Posterior vena cava (tissue), 2 donors: ENCODE results near the gene UBE2V1. TPM values are rescaled to one million over a fixed set of nuclear protein-coding genes. Genes with fewer than 3 reads are reported as not detected.
"Not testable (repeated sequence)": the region's sequence is repeated elsewhere in the genome, so short reads cannot be mapped to it uniquely, and the experiment has no call there.

Source experiments
- DNase-seq: peaks from one replicate; pipeline ENCODE4 v3.0.0-alpha.2; 2020; ENCODE audit warnings: low spot score
- intact Hi-C, 2 donors: fragments of 100-400 bp; cut with DNase I; formaldehyde crosslinking; loops; one replicate each; pipeline versions ENCODE4 v1.14.1 to v1.14.2; 2022 to 2023
- long read RNA-seq, 2 donors: library from polyadenylated mRNA; unstranded; transcript quantifications; one replicate each; pipeline ENCODE4 v2.0.0, GENCODE V29; 2020 to 2021
- total RNA-seq, 2 donors: library from RNA; stranded (reverse); fragmentation: NEBNext Ultra II Directional; extraction: Animal tissue kit (Norgen Biotek cat#: 25700); gene quantifications; one replicate each; pipeline ENCODE4 v1.2.1, GENCODE V29; 2021
- donor health status: DM: yes; HTN: yes; CAD: no.
- donor health status: DM: yes; HTN: yes; CAD: no.

UBE2V1 gene
- total RNA-seq, result 10 to 100 TPM; 77.0 to 89.4 TPM
- long read RNA-seq, donor 1, transcript UBE2V1-203 (4 exons, 2,133 nt), result major isoform, 27 of 32 reads
- long read RNA-seq, donor 1, partial matches to known transcripts, result 0 of 32 reads
- long read RNA-seq, donor 1, other reads (novel, unspliced or antisense), result 1 of 32 reads
- long read RNA-seq, donor 2, transcript UBE2V1-203 (4 exons, 2,133 nt), result major isoform, 106 of 117 reads
- long read RNA-seq, donor 2, transcript UBE2V1-205 (3 exons, 1,983 nt), result minor isoform, 7 of 117 reads
- long read RNA-seq, donor 2, partial matches to known transcripts, result 1 of 117 reads
- long read RNA-seq, donor 2, other reads (novel, unspliced or antisense), result 0 of 117 reads

- peak; percentile 98 for DNase-seq
- intact Hi-C loops, result no loop called here
Observed at GRCh38 chr20:50112512-50113419, at the start of gene UBE2V1. UBE2V1 (minus strand) TSS chr20:50113150; CDS start chr20:50113128, 22 bp downstream.

GRCh38 chr20:50161494-50161893 is 48.5 kb upstream of the UBE2V1 start:
- intact Hi-C loops, DNase-seq: not testable (repeated sequence)

- intact Hi-C loops, result no loop called here
- DNase-seq, result peak; percentile 98
Observed at GRCh38 chr20:50153500-50154377, 40.8 kb upstream of the UBE2V1 start, which contains the start of gene PEDS1. PEDS1 (minus strand) TSS chr20:50153723; CDS start chr20:50153637, 86 bp downstream.

- intact Hi-C loops, result no loop called here
- DNase-seq, result peak; percentile 83
Observed at GRCh38 chr20:50153153-50153499, 40.2 kb upstream of the UBE2V1 start.

GRCh38 chr20:50152394-50153152 is 39.6 kb upstream of the UBE2V1 start:
- intact Hi-C loops, result no loop called here
- no peak for DNase-seq

- intact Hi-C loops, result no loop called here
- DNase-seq, result no peak
Observed at GRCh38 chr20:50151034-50151743, 38.2 kb upstream of the UBE2V1 start.

GRCh38 chr20:50149481-50150254 is 36.7 kb upstream of the UBE2V1 start:
- no peak for DNase-seq
- intact Hi-C loops, result no loop called here

GRCh38 chr20:50146732-50147662 is 34.0 kb upstream of the UBE2V1 start:
- intact Hi-C loops, result no loop called here
- peak; percentile 84 for DNase-seq

GRCh38 chr20:50146214-50146613 is 33.3 kb upstream of the UBE2V1 start:
- intact Hi-C loops, result no loop called here
- no peak for DNase-seq

GRCh38 chr20:50145566-50145965 is 32.6 kb upstream of the UBE2V1 start:
- intact Hi-C loops, result no loop called here
- DNase-seq, result no peak

GRCh38 chr20:50144362-50144761 is 31.4 kb upstream of the UBE2V1 start:
- intact Hi-C loops, result no loop called here
- DNase-seq, result peak; percentile 91

GRCh38 chr20:50142812-50143211 is 29.9 kb upstream of the UBE2V1 start:
- intact Hi-C loops, result no loop called here
- DNase-seq, result no peak

- DNase-seq, result no peak
- intact Hi-C loops, result no loop called here
Observed at GRCh38 chr20:50141811-50142561, 29.0 kb upstream of the UBE2V1 start.

GRCh38 chr20:50141018-50141675 is 28.2 kb upstream of the UBE2V1 start:
- intact Hi-C loops, result no loop called here
- no peak for DNase-seq

- intact Hi-C loops, result no loop called here
- no peak for DNase-seq
Observed at GRCh38 chr20:50140339-50140859, 27.4 kb upstream of the UBE2V1 start.
